Measurements from ENCODE around the gene RASSF3.

- TF ChIP-seq POLR2A (IDR thresholded peaks at IDR 0.05; ENCODE audit: insufficient read depth in 1 of 2, low read depth in 2 of 2, low read length in 2 of 2) (no peak), MAFG (CRISPR knock-in tag; IDR thresholded peaks at IDR 0.05) (no peak), ZMYM2 (CRISPR knock-in tag; IDR thresholded peaks at IDR 0.05) (no peak), ZNF563 (CRISPR knock-in tag; IDR thresholded peaks at IDR 0.05) (no peak), KLF16 (CRISPR knock-in tag; IDR thresholded peaks at IDR 0.05) (no peak), CBX2 (IDR thresholded peaks at IDR 0.05; ENCODE audit: low read depth, low read length) (no peak), CBX2 (CRISPR knock-in tag; IDR thresholded peaks at IDR 0.05; ENCODE audit: low read depth) (no peak), SP2 (CRISPR knock-in tag; IDR thresholded peaks at IDR 0.05) (no peak), ZMAT3 (CRISPR knock-in tag; conservative IDR thresholded peaks at IDR 0.05) (no peak)
Measured at GRCh38 chr12:64627771-64628170, 17.5 kb downstream of the RASSF3 start.

Data from HepG2 (cell line).